Myocyte (in vitro differentiated cells): ENCODE data around the gene LCN6. TPM values are rescaled to one million over a fixed set of nuclear protein-coding genes. Genes with fewer than 3 reads are reported as not detected.

Experiments
- DNase-seq: peaks from one replicate; pipeline ENCODE4 v3.0.0-alpha.2; 2012; ENCODE audit warnings: low read depth
- total RNA-seq: library from RNA; depleted of rRNA; stranded (reverse); fragments of >200 nt; gene quantifications from 2 replicates; pipeline ENCODE4 v1.2.3, GENCODE V29; 2014

LCN6 gene
- total RNA-seq, 1 donor from 2014 or later = not detected

DNA sequence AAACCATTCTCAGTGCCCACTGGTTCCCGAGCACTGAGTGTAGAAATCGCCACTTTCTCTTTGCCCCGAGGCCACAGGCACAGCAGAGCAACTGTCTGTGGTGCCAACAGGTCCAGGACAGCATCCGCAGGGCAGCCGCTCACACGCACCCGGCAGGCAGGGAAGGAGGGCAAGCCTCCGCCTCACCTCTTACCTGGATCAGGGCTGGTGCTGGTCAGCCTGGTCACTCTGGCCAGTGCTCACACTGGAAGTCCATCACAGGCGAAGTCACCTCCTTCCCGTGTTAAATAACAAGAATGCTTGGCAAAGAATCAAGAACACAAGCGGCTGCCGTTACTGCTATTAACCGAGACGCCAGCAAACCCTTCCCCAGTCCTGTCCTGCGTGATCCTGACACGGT is 22.2 kb downstream of the LCN6 start:
- no peak for DNase-seq

DNA sequence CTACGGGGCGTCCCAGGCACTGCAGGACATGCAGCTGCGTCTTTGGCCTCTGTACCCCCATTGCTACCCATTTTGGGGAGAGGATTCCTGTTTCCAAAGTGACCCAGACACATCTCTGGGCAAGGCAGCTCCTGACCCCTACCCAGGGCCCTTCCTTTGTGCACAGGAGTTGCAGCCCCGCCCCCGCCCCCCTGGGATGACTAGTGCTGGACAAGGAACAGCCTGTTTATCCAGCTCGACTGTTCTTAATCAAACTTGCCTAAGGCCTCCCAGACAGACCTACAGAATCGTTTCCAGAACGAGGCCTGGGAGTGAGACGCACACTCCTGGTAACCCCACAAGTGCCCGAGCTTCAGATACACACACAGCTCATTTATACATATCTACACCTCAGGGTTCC is 22.7 kb downstream of the LCN6 start:
- DNase-seq = no peak

DNA sequence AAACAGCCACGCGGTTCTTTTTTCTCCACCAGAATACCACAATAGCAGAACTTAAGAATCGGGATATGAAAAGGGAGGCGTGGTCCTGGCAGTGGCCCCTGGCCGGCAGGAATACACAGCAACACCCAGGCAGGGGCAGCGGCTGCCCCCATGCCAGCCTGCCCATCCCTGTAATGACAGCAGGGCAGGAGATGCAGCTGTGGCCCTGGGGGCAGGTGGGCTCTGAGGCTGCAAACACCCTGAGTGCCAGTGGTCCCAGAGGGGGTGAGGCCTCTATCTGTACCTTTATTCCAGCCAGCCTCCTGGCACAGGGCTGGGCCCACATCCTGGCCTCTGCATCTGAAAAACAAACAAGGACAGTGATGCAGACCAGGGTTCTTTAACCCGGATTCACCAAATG is 23.6 kb downstream of the LCN6 start:
- no peak for DNase-seq

- DNase-seq = no peak
Measured at GRCh38 chr9:136723989-136724388, 24.3 kb downstream of the LCN6 start.

DNA sequence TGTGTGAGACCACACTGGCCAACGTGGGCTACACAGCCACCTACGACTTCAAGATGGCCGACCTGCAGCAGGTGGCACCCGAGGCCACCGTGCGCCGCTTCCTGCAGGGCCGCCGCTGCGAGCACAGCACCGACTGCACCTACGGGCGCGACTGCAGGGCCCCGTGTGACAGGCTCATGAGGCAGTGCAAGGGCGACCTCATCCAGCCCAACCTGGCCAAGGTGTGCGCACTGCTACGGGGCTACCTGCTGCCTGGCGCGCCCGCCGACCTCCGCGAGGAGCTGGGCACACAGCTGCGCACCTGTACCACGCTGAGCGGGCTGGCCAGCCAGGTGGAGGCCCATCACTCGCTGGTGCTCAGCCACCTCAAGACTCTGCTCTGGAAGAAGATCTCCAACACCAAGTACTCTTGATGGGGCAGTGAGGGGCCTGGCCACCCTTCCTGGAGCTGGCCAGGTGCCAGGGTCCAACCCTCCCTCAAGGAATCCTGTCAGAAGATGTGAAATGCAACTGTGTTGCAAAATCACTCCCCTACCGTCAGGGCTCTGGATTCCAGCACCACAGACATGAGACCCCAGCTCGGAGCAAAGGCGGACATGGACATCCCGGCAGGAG is 24.9 kb downstream of the LCN6 start:
- no peak for DNase-seq

- no peak for DNase-seq
Measured at GRCh38 chr9:136722969-136723356, 25.4 kb downstream of the LCN6 start.

GRCh38 chr9:136722093-136722968 is 26.0 kb downstream of the LCN6 start:
- no peak for DNase-seq

- peak; percentile 55 for DNase-seq
Measured at GRCh38 chr9:136721339-136722092, 26.8 kb downstream of the LCN6 start.

DNA sequence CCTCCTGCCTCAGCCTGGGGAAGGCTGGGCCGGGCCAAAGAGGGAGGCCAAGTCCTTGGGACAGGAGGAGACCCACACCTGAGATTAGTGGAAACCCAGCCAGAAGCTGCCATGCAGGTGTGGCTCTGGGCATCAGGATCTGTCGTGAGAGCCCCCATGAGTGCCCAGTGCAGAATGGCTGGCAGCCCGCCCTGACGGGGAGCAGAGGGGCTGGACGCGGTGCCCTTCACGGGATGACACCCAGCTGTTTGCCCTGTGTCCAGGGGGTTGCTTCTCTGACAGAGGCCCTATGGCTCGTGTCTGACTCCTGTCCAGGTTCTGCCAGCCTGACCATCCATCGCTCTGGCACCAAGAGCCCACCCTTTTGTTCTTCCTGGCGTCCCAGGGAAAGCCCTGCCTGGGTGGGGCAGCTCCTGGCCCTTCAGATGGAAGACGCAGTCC is 27.4 kb downstream of the LCN6 start:
- no peak for DNase-seq

DNA sequence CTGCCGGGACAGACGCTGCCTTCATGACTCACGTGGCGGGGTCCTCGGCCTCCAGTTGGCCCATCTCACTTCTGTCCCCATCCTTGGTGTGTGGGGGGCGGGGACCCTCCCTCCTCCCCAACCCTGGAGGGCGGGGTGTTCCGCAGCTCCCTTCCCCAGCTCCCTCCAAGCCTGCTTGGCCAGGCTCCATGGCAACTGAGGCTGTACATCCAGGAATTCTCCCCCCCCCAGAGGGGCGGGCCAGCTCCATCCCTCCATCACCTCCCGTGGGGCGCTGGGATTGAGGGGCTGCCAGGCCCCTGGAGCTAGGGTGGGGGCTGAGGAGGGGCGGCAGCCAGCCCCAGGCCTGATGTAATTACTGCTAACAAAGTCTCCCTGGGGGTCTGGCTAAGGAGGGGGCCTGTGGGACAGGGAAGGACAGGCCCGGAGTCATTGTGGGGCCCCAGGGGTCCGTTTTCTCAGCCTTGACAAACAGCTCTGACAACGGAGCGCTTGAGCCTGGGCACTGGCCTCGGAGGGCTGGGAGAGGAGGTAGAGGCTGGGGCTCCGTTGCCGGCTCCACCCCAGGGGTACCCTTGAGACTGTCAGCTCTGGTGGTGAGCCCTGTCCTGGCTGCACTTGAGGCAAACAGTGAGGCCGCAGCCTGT is 28.0 kb downstream of the LCN6 start:
- no peak for DNase-seq

DNA sequence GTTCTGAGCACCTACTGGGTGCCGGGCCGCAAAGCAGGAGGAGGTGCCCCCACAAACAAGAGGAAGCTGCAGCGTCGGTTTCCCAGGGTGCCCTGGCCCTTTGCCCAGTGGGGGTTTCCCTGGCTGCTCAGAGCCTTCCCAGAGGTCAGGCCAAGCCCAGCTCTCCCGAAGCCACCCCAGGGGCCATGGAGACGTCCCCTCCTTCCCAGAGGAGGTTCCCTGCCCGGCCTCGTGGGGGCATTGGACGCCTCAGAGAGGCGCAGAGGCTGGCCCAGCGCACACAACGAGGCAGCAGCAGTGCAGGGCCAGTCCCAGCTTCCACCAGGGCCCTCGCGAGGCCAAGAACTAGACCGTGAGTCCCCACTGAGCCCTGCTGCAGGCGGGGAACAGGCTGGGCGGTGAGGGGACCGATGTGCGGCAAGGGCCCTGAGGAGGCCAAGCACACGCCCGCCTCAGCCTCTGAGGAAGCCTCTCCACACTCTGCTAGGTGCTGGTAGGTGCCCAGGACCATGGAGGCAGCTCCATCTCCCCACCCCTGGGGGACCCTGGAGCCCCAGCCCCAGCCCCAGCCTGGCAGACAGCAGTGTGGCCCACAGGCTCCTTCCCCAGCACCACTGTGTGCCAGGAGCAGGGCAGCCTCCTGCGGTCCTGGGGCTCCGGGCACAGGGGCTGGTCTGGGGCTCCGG is 29.0 kb downstream of the LCN6 start:
- DNase-seq = no peak

- DNase-seq = no peak
Measured at GRCh38 chr9:136718345-136719194, 29.8 kb downstream of the LCN6 start.

DNA sequence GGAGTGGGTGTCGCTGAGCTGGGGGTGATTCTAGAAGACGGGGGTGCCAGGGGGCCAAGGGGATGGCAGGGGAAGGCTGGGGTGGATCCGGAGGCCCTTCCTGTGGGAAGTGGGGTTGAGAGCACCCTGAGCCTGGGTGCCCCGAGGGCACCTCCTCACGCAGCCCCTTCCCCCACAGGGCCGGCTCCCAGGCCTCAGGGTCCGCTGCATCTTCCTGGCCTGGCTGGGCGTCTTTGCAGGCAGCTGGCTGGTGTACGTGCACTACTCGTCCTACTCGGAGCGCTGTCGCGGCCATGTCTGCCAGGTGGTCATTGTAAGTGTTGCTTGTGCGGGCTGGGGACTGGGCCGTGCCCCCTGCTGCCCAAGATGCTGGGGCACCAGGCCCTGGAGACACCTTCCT is 30.9 kb downstream of the LCN6 start:
- no peak for DNase-seq

- DNase-seq = no peak
Measured at GRCh38 chr9:136714893-136715274, 33.4 kb downstream of the LCN6 start.

DNA sequence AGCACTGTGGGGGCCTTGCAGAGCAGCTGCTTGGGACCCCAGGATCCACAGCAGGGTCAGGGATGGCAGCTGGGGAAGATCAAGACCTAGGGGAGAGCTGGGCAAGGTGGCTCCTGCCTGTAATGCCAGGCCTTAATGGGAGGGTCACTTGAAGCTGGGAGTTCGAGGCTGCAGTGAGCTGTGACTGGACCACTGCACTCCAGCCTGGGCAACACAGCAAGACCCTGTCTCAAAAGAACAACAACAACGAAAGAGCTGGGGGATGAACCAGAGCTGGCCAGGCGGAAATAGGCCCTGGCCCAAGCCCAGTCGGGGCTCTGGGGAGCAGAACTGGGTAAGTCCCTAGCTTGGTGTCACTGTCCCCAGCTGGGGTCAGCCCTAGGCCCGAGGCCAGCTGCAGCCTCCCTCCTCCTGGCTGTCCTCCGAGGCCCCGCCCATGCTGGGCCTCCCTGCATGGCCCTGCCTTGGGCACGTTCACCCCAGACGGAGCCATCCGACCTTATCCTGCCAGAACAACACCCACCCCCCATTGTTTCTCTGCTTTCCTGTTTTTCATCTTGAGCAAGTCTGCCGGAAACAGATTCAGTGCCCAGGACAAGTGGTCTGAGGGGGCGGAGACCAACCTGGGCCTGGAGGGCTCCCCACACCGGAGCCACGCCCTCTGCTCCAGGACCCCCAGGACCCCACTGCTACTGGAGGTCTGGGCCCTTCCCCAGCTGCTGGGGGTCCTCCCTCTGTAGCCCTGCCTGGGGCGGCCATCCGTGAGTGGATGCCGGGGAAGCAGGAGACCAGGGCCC is 34.0 kb downstream of the LCN6 start:
- no peak for DNase-seq

GRCh38 chr9:136713550-136713949 is 34.8 kb downstream of the LCN6 start:
- DNase-seq = no peak

DNA sequence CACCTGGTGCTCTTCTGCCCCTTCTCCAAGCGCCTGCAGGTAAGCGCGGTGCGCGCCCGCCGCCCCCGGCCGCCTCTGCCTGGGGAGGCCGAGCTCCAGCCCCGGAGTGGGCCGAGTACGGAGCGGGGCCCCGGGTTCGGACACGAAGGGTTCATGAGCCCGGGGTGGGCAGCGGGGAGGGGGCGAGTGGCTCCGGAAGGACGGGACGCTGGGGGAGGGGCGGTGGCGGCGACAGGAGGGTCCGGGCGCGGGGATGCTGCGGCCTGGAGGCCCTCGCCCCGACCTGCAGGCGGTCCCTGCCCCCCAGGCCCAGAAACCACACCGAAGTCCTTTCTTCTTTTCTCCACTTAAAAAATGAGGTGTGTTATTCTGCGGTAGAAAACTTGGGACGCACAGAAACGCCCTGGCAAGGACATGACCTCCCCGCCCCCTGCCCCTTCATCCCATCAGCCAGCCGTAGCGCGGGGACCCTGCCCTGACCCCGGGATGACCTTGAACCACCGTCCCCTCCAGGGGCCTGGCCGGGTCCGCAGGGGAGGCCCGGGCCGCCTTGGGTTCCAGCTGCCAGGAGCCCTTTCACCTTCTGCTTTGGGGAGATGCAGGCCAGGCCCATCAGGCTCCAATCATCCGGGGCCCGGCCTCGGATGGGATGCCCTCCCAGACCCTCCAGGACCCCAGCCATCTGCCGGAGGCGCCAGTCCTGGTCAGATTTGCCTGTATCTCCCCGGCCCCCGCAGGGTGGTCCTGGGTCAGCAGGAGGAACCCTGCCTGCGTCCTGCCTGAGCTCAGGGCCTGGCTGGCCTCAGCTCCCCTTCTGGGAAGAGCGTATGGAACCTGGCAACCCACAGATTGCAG is 35.4 kb downstream of the LCN6 start:
- no peak for DNase-seq
